ENCODE data around the gene CD300LG. TPM values are rescaled to one million over a fixed set of nuclear protein-coding genes. Genes with fewer than 3 reads are reported as not detected.

Gene CD300LG
- total RNA-seq, 4 donors from 2014 or later: 6.8 to 21.4 (median 9.5) TPM

- 61% methylated on average over 6 of the region's 6 CpGs for WGBS
- H3K27ac ChIP-seq: no peak overlapping the region
- TF ChIP-seq CTCF (IDR thresholded peaks at IDR 0.05): no peak
- no peak for TF ChIP-seq EP300 (IDR thresholded peaks at IDR 0.05)
- no peak for TF ChIP-seq POLR2A (IDR thresholded peaks at IDR 0.05)
- no peak for TF ChIP-seq POLR2AphosphoS5 (IDR thresholded peaks at IDR 0.05)
- H3K9me3 ChIP-seq: no peaks in the 10 kb centered on the region
- no peak overlapping the region for H3K4me3 ChIP-seq
- peaks cover 6% of the 10 kb centered on the region for H3K4me1 ChIP-seq
- H3K36me3 ChIP-seq: no peaks in the 10 kb centered on the region
- no peaks in the 10 kb centered on the region for H3K27me3 ChIP-seq
- DNase-seq (ENCODE audit: low spot score in 2 of 2): no peak
Observed at GRCh38 chr17:43873815-43874214, 26.8 kb downstream of the CD300LG start.

- Histone ChIP-seq H3K4me3 (no peak overlapping the region), H3K27me3 (no peaks in the 10 kb centered on the region), H3K27ac (no peak overlapping the region), H3K4me1 (peaks cover 7% of the 10 kb centered on the region), H3K36me3 (no peaks in the 10 kb centered on the region), H3K9me3 (no peaks in the 10 kb centered on the region)
- WGBS: 50% methylated on average over 3 of the region's 3 CpGs
- TF ChIP-seq POLR2AphosphoS5 (IDR thresholded peaks at IDR 0.05) (no peak), CTCF (IDR thresholded peaks at IDR 0.05) (no peak), EP300 (IDR thresholded peaks at IDR 0.05) (no peak)
- no peak for DNase-seq (ENCODE audit: low spot score in 2 of 2)
Observed at GRCh38 chr17:43874293-43874692, 27.3 kb downstream of the CD300LG start.

GRCh38 chr17:43875476-43876147, 28.6 kb downstream of the CD300LG start:
- H3K4me1 ChIP-seq: peaks cover 7% of the 10 kb centered on the region
- WGBS: 93% methylated on average over 3 of the region's 3 CpGs
- no peak for DNase-seq (ENCODE audit: low spot score in 2 of 2)

GRCh38 chr17:43877031-43877430, 30.1 kb downstream of the CD300LG start:
- TF ChIP-seq POLR2A (IDR thresholded peaks at IDR 0.05) (no peak), POLR2AphosphoS5 (IDR thresholded peaks at IDR 0.05) (no peak), CTCF (IDR thresholded peaks at IDR 0.05) (no peak), EP300 (IDR thresholded peaks at IDR 0.05) (no peak)
- Histone ChIP-seq H3K9me3 (no peaks in the 10 kb centered on the region), H3K36me3 (peaks cover 3% of the 10 kb centered on the region), H3K4me3 (no peak overlapping the region), H3K27ac (no peak overlapping the region), H3K4me1 (peaks cover 7% of the 10 kb centered on the region), H3K27me3 (no peaks in the 10 kb centered on the region)
- DNase-seq (ENCODE audit: low spot score in 2 of 2): no peak
- WGBS: 77% methylated on average over 5 of the region's 7 CpGs

More at GRCh38 chr17:43875476-43876147, 28.6 kb downstream of the CD300LG start:
- H3K27ac ChIP-seq: no peak overlapping the region
- no peaks in the 10 kb centered on the region for H3K9me3 ChIP-seq
- no peaks in the 10 kb centered on the region for H3K36me3 ChIP-seq
- no peak overlapping the region for H3K4me3 ChIP-seq
- no peaks in the 10 kb centered on the region for H3K27me3 ChIP-seq
- TF ChIP-seq POLR2AphosphoS5 (IDR thresholded peaks at IDR 0.05): no peak
- TF ChIP-seq CTCF (IDR thresholded peaks at IDR 0.05): no peak
- TF ChIP-seq EP300 (IDR thresholded peaks at IDR 0.05): no peak
- TF ChIP-seq POLR2A (IDR thresholded peaks at IDR 0.05): no peak

GRCh38 chr17:43877451-43878155, 30.6 kb downstream of the CD300LG start:
- TF ChIP-seq POLR2AphosphoS5 (IDR thresholded peaks at IDR 0.05) (no peak), EP300 (IDR thresholded peaks at IDR 0.05) (no peak), CTCF (IDR thresholded peaks at IDR 0.05) (no peak), POLR2A (IDR thresholded peaks at IDR 0.05) (no peak)
- Histone ChIP-seq H3K9me3 (no peaks in the 10 kb centered on the region), H3K36me3 (peaks cover 6% of the 10 kb centered on the region), H3K27me3 (no peaks in the 10 kb centered on the region), H3K27ac (no peak overlapping the region), H3K4me1 (peaks cover 7% of the 10 kb centered on the region), H3K4me3 (no peak overlapping the region)
- DNase-seq (ENCODE audit: low spot score in 2 of 2): no peak
- 100% methylated on average over 4 of the region's 10 CpGs for WGBS

Measured in suprapubic skin (tissue), 4 donors.